ENCODE results near the gene BOD1. TPM values are rescaled to one million over a fixed set of nuclear protein-coding genes. Genes with fewer than 3 reads are reported as not detected.

BOD1 gene
- total and polyA plus RNA-seq, 4 donors: 15.1 to 16.0 (median 15.6) TPM

DNA sequence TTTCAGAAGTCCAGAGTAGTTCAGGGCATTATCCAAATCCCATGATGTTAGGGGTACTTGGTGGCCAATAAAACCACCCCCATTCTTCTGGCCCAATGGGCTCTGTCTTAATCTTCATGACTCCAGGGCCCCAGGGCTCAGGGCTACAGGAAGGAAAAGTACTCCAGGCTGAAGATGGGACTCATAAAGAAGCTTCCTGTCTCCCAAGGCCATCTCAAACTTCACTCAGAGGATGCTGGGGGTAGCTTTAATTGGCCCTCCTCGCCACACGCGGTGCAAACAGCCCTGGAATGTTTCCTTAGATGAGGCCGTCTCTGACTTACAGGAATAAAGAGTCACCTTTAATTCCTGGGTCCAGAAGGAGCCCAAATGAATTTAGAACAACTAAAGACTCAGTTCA is 52.3 kb downstream of the BOD1 start (continued):
- TF ChIP-seq, protein P1, sequence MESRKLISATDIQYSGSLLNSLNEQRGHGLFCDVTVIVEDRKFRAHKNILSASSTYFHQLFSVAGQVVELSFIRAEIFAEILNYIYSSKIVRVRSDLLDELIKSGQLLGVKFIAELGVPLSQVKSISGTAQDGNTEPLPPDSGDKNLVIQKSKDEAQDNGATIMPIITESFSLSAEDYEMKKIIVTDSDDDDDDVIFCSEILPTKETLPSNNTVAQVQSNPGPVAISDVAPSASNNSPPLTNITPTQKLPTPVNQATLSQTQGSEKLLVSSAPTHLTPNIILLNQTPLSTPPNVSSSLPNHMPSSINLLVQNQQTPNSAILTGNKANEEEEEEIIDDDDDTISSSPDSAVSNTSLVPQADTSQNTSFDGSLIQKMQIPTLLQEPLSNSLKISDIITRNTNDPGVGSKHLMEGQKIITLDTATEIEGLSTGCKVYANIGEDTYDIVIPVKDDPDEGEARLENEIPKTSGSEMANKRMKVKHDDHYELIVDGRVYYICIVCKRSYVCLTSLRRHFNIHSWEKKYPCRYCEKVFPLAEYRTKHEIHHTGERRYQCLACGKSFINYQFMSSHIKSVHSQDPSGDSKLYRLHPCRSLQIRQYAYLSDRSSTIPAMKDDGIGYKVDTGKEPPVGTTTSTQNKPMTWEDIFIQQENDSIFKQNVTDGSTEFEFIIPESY (IDR thresholded peaks at IDR 0.05): no peak
- no peak for TF ChIP-seq HNF4A (conservative IDR thresholded peaks at IDR 0.05)
- no peak for TF ChIP-seq SP1 (IDR thresholded peaks at IDR 0.05)
- TF ChIP-seq TAF1 (conservative IDR thresholded peaks at IDR 0.05): no peak
- TF ChIP-seq NR2F2 (IDR thresholded peaks at IDR 0.05): no peak

DNA sequence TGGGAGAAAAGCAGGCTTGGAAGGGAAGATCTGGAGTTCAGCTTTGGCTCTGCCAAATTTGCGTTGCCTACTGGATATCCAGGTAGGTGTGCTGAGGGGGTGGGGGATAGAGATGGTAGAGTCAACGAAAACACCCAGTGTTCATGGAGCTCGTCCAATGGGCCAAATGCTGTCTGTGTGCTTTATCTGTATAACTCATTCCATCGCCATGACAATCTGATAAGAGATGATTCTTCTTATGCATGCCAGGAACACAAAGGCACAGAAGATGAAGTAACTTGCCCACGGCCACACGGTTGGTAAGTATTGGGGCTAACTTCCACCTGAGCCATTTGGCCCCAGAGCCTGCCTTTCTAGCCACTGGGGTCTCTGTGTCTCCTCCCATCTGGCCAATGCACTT is 53.2 kb downstream of the BOD1 start:
- WGBS: 79% methylated on average over 6 of the region's 6 CpGs
- TF ChIP-seq JUND (IDR thresholded peaks at IDR 0.05): no peak
- no peak for TF ChIP-seq NR2F2 (IDR thresholded peaks at IDR 0.05)
- no peak for TF ChIP-seq TAF1 (conservative IDR thresholded peaks at IDR 0.05)
- no peak for TF ChIP-seq CTCF (IDR thresholded peaks at IDR 0.05; ENCODE audit: low read depth, low read length, missing input control)
- TF ChIP-seq, protein P2, sequence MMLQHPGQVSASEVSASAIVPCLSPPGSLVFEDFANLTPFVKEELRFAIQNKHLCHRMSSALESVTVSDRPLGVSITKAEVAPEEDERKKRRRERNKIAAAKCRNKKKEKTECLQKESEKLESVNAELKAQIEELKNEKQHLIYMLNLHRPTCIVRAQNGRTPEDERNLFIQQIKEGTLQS (IDR thresholded peaks at IDR 0.05): no peak
- no peak for TF ChIP-seq HNF4A (conservative IDR thresholded peaks at IDR 0.05)
- TF ChIP-seq FOXA2 (IDR thresholded peaks at IDR 0.05): no peak
- no peak for TF ChIP-seq HNF4G (IDR thresholded peaks at IDR 0.05)
- no peak for TF ChIP-seq MAX (IDR thresholded peaks at IDR 0.05)
- TF ChIP-seq, protein P1 (IDR thresholded peaks at IDR 0.05): no peak
- no peak for TF ChIP-seq GABPA (IDR thresholded peaks at IDR 0.05 in 1 of 2, conservative IDR thresholded peaks at IDR 0.05 in 1 of 2)
- TF ChIP-seq FOXA1 (IDR thresholded peaks at IDR 0.05): no peak
- no peak for TF ChIP-seq RAD21 (IDR thresholded peaks at IDR 0.05)
- TF ChIP-seq SP1 (IDR thresholded peaks at IDR 0.05): no peak
- no peak for TF ChIP-seq YY1 (IDR thresholded peaks at IDR 0.05)
- DNase-seq (ENCODE audit: low spot score): no peak
- no peak overlapping the region for H3K27ac ChIP-seq (ENCODE audit: low read depth in 1 of 2, low read length in 2 of 2)
- no peaks in the 10 kb centered on the region for H3K36me3 ChIP-seq (ENCODE audit: control insufficient read depth in 4 of 4, insufficient read depth in 3 of 4, low read depth in 1 of 4, low read length in 3 of 4)
- no peaks in the 10 kb centered on the region for H3K4me1 ChIP-seq (ENCODE audit: control insufficient read depth in 4 of 4, insufficient read depth in 4 of 4, low read length in 3 of 4)
- H3K9ac ChIP-seq (ENCODE audit: low read depth in 1 of 2, low read length in 2 of 2): no peak overlapping the region
- H3K27me3 ChIP-seq (ENCODE audit: control insufficient read depth in 4 of 4, insufficient read depth in 4 of 4, low read length in 3 of 4): peaks cover 0 to 2% (median 0%) of the 10 kb centered on the region in 4 donors
- no peak overlapping the region for H3K4me3 ChIP-seq (ENCODE audit: low read depth in 1 of 3, low read length in 3 of 3)
- peaks cover 2 to 18% (median 8%) of the 10 kb centered on the region in 4 donors for H3K9me3 ChIP-seq (ENCODE audit: control insufficient read depth in 4 of 4, low read length in 3 of 4)

- Histone ChIP-seq H3K36me3 (ENCODE audit: control insufficient read depth in 4 of 4, insufficient read depth in 3 of 4, low read depth in 1 of 4, low read length in 3 of 4) (no peaks in the 10 kb centered on the region), H3K9me3 (ENCODE audit: control insufficient read depth in 4 of 4, low read length in 3 of 4) (peaks cover 0 to 18% (median 8%) of the 10 kb centered on the region in 4 donors), H3K27ac (ENCODE audit: low read depth in 1 of 2, low read length in 2 of 2) (no peak overlapping the region), H3K4me1 (ENCODE audit: control insufficient read depth in 4 of 4, insufficient read depth in 4 of 4, low read length in 3 of 4) (no peaks in the 10 kb centered on the region), H3K4me3 (ENCODE audit: low read depth in 1 of 3, low read length in 3 of 3) (no peak overlapping the region), H3K27me3 (ENCODE audit: control insufficient read depth in 4 of 4, insufficient read depth in 4 of 4, low read length in 3 of 4) (peaks cover 0 to 2% (median 0%) of the 10 kb centered on the region in 4 donors), H3K9ac (ENCODE audit: low read depth in 1 of 2, low read length in 2 of 2) (no peak overlapping the region)
- DNase-seq (ENCODE audit: low spot score): no peak
- TF ChIP-seq SP1 (IDR thresholded peaks at IDR 0.05): no peak
- no peak for TF ChIP-seq CTCF (IDR thresholded peaks at IDR 0.05; ENCODE audit: low read depth, low read length, missing input control)
- no peak for TF ChIP-seq FOXA2 (IDR thresholded peaks at IDR 0.05)
- TF ChIP-seq MAX (IDR thresholded peaks at IDR 0.05): no peak
- WGBS: 67% methylated on average over 6 of the region's 6 CpGs
Measured at GRCh38 chr5:173562451-173562850, 54.0 kb downstream of the BOD1 start.

Data from liver (tissue), 9 donors.